HuH-7.5 (cell line): ENCODE measurements around the gene UFSP2.
A peak's percentile ranks its signal among the peaks of the same experiment; 100 is the strongest.

Experiments used
- DNase-seq: peaks from one replicate; pipeline ENCODE4 v3.0.0; 2011; ENCODE audit warnings: low spot score

The UFSP2 gene

GRCh38 chr4:185426960-185427688 is 1.4 kb upstream of the UFSP2 start:
- DNase-seq = no peak

GRCh38 chr4:185424905-185425646 is 688 bp downstream of the UFSP2 start:
- no peak for DNase-seq

GRCh38 chr4:185421366-185422124 is 4.2 kb downstream of the UFSP2 start:
- no peak for DNase-seq

GRCh38 chr4:185416955-185417354 is 8.8 kb downstream of the UFSP2 start:
- no peak for DNase-seq

GRCh38 chr4:185412412-185412811 is 13.4 kb downstream of the UFSP2 start:
- DNase-seq = no peak

- DNase-seq = no peak
These were observed 13.9 kb downstream of the UFSP2 start for GRCh38 chr4:185411849-185412248.

GRCh38 chr4:185408432-185408831 is 17.3 kb downstream of the UFSP2 start:
- no peak for DNase-seq

- no peak for DNase-seq
These were observed 20.3 kb downstream of the UFSP2 start for GRCh38 chr4:185405296-185405999.

- no peak for DNase-seq
These were observed 21.7 kb downstream of the UFSP2 start for GRCh38 chr4:185404031-185404430.

GRCh38 chr4:185399466-185399865 is 26.3 kb downstream of the UFSP2 start:
- DNase-seq = no peak

GRCh38 chr4:185398618-185399017 is 27.1 kb downstream of the UFSP2 start:
- DNase-seq = no peak

- peak; percentile 6 for DNase-seq
These were observed 28.9 kb downstream of the UFSP2 start, which contains the start of gene ANKRD37 for GRCh38 chr4:185396724-185397385. ANKRD37 (plus strand) TSS chr4:185396841; CDS start chr4:185396924, 83 bp downstream.

GRCh38 chr4:185395956-185396723 is 29.6 kb downstream of the UFSP2 start:
- DNase-seq = peak; percentile 54

- DNase-seq = peak; percentile 12
These were observed 30.4 kb downstream of the UFSP2 start, which contains the start of gene LRP2BP for GRCh38 chr4:185395238-185395955. LRP2BP (minus strand) TSS chr4:185395924; CDS start chr4:185378186, 17,738 bp downstream.

- no peak for DNase-seq
These were observed 31.1 kb downstream of the UFSP2 start for GRCh38 chr4:185394568-185395237.

GRCh38 chr4:185392156-185392555 is 33.6 kb downstream of the UFSP2 start:
- no peak for DNase-seq

- no peak for DNase-seq
These were observed 34.8 kb downstream of the UFSP2 start for GRCh38 chr4:185390941-185391340.

- no peak for DNase-seq
These were observed 37.8 kb downstream of the UFSP2 start for GRCh38 chr4:185387957-185388356.

GRCh38 chr4:185384930-185385331 is 40.8 kb downstream of the UFSP2 start:
- no peak for DNase-seq
